Right lobe of liver (tissue), 4 donors: Measurements from ENCODE around the gene EIF4G1.

Experiments used
- POLR2A ChIP-seq: fragments of 450-650 bp; IDR thresholded peaks from one replicate; pipeline ENCODE4 v1.6.1; 2017; ENCODE audit warnings: antibody characterized with exemption, mild to moderate bottlenecking
- TF ChIP-seq, protein P1 (sequence below), 4 donors: fragments of 200-600 bp in 3 of 4; fragments of 450-650 bp in 1 of 4; IDR thresholded peaks; one replicate each; pipeline versions ENCODE4 v1.5.1 to v1.8.0; 2016 to 2022; ENCODE audit warnings: antibody characterized with exemption in 4 of 4, mild to moderate bottlenecking in 2 of 4
- donor health status: DM: no; HTN: no; CAD: no.
- donor health status: DM: no; HTN: no; CAD: no.
- donor health status: DM: no; HTN: yes; CAD: no.

DNA sequence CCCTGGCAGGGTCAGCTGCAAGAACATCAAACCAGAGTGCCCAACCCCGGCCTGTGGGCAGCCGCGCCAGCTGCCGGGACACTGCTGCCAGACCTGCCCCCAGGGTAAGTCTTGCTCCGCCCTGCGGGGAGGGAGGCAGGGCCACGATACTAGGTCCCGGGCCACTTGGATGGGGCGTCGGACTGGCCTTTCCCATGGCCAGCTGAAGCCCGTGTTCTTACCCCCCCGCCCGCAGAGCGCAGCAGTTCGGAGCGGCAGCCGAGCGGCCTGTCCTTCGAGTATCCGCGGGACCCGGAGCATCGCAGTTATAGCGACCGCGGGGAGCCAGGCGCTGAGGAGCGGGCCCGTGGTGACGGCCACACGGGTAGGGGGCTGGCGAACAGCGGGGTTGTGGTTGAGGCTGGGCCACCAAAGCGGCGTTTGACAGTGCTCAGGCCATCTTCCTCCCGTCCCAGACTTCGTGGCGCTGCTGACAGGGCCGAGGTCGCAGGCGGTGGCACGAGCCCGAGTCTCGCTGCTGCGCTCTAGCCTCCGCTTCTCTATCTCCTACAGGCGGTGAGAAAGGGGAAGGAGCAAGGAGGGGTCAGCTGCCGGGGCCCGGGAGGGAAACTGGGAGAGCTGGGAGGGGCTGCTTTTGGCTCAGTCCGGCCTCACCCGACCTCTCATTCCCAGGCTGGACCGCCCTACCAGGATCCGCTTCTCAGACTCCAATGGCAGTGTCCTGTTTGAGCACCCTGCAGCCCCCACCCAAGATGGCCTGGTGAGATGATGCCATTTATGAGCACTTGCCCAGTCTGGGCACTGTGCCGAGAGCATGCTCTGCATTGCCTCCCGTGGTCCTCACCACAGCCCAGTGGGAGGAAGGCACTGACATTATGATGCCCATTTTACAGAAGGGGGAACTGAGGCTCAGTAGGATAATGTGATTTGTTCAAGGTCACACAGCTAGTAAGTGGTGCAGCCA is 67.1 kb downstream of the EIF4G1 start:
- TF ChIP-seq, protein P1, sequence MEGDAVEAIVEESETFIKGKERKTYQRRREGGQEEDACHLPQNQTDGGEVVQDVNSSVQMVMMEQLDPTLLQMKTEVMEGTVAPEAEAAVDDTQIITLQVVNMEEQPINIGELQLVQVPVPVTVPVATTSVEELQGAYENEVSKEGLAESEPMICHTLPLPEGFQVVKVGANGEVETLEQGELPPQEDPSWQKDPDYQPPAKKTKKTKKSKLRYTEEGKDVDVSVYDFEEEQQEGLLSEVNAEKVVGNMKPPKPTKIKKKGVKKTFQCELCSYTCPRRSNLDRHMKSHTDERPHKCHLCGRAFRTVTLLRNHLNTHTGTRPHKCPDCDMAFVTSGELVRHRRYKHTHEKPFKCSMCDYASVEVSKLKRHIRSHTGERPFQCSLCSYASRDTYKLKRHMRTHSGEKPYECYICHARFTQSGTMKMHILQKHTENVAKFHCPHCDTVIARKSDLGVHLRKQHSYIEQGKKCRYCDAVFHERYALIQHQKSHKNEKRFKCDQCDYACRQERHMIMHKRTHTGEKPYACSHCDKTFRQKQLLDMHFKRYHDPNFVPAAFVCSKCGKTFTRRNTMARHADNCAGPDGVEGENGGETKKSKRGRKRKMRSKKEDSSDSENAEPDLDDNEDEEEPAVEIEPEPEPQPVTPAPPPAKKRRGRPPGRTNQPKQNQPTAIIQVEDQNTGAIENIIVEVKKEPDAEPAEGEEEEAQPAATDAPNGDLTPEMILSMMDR (IDR thresholded peaks at IDR 0.05), result no peak
- no peak for TF ChIP-seq POLR2A
